Thyroid gland (tissue), 4 donors: Measurements from ENCODE around the gene TBL1XR1. TPM values are rescaled to one million over a fixed set of nuclear protein-coding genes. Genes with fewer than 3 reads are reported as not detected.

Experiments used
- DNase-seq, 2 donors: peaks; one replicate each; pipeline ENCODE4 v3.0.0-alpha.2; 2019
- H3K27ac ChIP-seq, 3 donors: fragments of 200-600 bp; sonication (generic); 1 replicate in 2 of 3; 2 replicates in 1 of 3; pipeline ENCODE4 v1.5.1; 2016 to 2019; ENCODE audit warnings: mild to moderate bottlenecking in 1 of 3, moderate library complexity in 1 of 3
- H3K27me3 ChIP-seq: fragments of 200-600 bp; sonication (generic); one replicate; pipeline ENCODE4 v1.5.1; 2019
- H3K36me3 ChIP-seq, 2 donors: fragments of 200-600 bp; sonication (generic); one replicate each; pipeline ENCODE4 v1.5.1; 2016 to 2019
- H3K4me1 ChIP-seq, 2 donors: fragments of 200-600 bp; sonication (generic); one replicate each; pipeline ENCODE4 v1.5.1; 2017 to 2019
- H3K4me3 ChIP-seq, 3 donors: fragments of 200-600 bp; sonication (generic); replicated peaks in 1 of 3; 1 replicate in 2 of 3; 2 replicates in 1 of 3; pipeline ENCODE4 v1.5.1; 2016; ENCODE audit warnings: mild to moderate bottlenecking in 1 of 3
- H3K9me3 ChIP-seq: fragments of 200-600 bp; sonication (generic); one replicate; pipeline ENCODE4 v1.5.1; 2017
- POLR2A ChIP-seq, 2 donors: fragments of 450-650 bp; IDR thresholded peaks; one replicate each; pipeline ENCODE4 v1.6.1; 2017; ENCODE audit warnings: antibody characterized with exemption in 2 of 2, mild to moderate bottlenecking in 2 of 2, moderate library complexity in 1 of 2
- WGBS, 2 donors: methylation state at CpG; one replicate each; pipeline ENCODE4 v1.1.5; 2017; 5-methylcytosine and 5-hydroxymethylcytosine counted together
- intact Hi-C: fragments of 100-400 bp; cut with DNase I; formaldehyde crosslinking; loops from one replicate; pipeline ENCODE4 v1.15.1; 2023
- total RNA-seq, 4 donors: library from RNA; depleted of rRNA; stranded (reverse); fragments of >200 nt; gene quantifications; one replicate each; pipeline ENCODE4 v1.2.3, GENCODE V29; 2016
- TF ChIP-seq, protein P1 (sequence below), 6 experiments: fragments of 200-600 bp in 3 of 6; fragments of 450-650 bp in 3 of 6; sonication (generic) in 3 of 6; IDR thresholded peaks; one replicate each; pipeline ENCODE4 v1.5.1; 2016 to 2019; ENCODE audit warnings: antibody characterized with exemption in 6 of 6, mild to moderate bottlenecking in 2 of 6, inconsistent platforms in 1 of 6, moderate library complexity in 1 of 6

TBL1XR1 gene
- total RNA-seq, 4 donors from 2014 or later: 164 to 239 (median 195) TPM

DNA sequence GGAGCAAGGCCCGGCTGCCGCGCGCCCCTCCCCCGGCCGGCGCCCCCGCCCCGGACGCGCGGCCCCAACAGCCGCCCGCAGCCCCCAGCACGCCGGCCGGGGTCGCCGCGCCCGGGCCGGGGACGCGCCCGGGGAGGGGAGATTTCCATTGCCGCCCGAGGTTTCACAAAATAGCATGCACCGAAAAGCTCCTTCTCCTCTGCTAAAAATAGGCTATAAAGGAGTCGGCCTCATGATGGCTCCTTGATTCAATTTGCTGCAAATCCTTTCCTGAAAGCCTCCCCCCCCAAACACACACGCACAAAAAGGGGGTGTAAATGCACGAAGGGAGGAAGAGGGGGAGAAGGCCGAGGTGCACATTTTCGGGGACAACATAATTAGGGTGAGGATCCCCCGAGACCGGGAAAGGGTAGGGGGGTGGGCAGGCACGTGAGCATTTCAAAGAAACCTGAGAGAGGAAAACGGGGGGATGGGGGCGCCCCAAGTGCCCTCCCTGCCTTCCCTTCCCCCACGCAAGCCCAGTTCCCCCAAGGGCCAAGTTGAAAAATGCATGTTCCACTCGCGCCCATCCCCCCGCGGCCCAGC is 734 bp downstream of the TBL1XR1 start:
- H3K27ac ChIP-seq: peak overlapping the region; percentile 98 to 99 (median 98)
- DNase-seq: peak; percentile 45 to 60
- peak overlapping the region; percentile 69 to 96 (median 70) for H3K4me3 ChIP-seq
- H3K4me1 ChIP-seq: peaks cover 26 to 32% of the 10 kb centered on the region in 2 donors
- no peaks in the 10 kb centered on the region for H3K27me3 ChIP-seq
- TF ChIP-seq, protein P1, sequence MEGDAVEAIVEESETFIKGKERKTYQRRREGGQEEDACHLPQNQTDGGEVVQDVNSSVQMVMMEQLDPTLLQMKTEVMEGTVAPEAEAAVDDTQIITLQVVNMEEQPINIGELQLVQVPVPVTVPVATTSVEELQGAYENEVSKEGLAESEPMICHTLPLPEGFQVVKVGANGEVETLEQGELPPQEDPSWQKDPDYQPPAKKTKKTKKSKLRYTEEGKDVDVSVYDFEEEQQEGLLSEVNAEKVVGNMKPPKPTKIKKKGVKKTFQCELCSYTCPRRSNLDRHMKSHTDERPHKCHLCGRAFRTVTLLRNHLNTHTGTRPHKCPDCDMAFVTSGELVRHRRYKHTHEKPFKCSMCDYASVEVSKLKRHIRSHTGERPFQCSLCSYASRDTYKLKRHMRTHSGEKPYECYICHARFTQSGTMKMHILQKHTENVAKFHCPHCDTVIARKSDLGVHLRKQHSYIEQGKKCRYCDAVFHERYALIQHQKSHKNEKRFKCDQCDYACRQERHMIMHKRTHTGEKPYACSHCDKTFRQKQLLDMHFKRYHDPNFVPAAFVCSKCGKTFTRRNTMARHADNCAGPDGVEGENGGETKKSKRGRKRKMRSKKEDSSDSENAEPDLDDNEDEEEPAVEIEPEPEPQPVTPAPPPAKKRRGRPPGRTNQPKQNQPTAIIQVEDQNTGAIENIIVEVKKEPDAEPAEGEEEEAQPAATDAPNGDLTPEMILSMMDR (IDR thresholded peaks at IDR 0.05): no peak
- TF ChIP-seq POLR2A (IDR thresholded peaks at IDR 0.05): no peak
- intact Hi-C loops: loop anchor here (5.0 to 10.0 kb wide), 2 partner anchors 142 to 161 kb away; no protein-coding TSS in a partner anchor
- H3K9me3 ChIP-seq: no peaks in the 10 kb centered on the region
- H3K36me3 ChIP-seq: no peaks in the 10 kb centered on the region
- 1 to 2% methylated on average over 14 to 18 of the region's 43 CpGs for WGBS, 2 donors

DNA sequence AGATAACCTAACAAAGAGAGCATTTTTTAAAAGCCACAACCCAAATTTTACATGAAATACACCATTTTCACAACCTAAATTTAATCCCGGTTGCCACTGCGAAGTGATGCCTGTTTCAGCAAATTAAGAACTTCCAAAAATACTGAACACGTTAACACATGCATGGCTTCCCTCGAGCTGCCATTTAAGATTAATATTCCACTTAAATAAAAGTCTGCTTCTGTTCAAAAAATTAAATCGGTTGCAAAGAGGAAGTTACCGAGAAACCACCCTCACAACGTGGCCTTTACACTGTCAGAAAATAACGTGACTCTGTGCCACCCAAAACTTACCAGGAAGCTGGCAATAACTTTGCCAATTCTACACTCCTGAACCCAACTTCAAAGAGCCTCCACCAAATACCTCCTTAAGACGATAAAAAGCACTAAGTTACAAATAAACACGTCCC is 1.2 kb downstream of the TBL1XR1 start:
- no peaks in the 10 kb centered on the region for H3K9me3 ChIP-seq
- intact Hi-C loops: loop anchor here (5.0 to 10.0 kb wide), 2 partner anchors 141 to 161 kb away; no protein-coding TSS in a partner anchor
- 1% methylated on average over 10 of the region's 10 CpGs for WGBS, 2 donors
- DNase-seq: peak in 1 of 2 donors; percentile 13
- H3K4me1 ChIP-seq: peaks cover 28 to 37% of the 10 kb centered on the region in 2 donors
- peak overlapping the region; percentile 98 to 99 (median 98) for H3K27ac ChIP-seq
- TF ChIP-seq, protein P1 (IDR thresholded peaks at IDR 0.05): no peak
- TF ChIP-seq POLR2A (IDR thresholded peaks at IDR 0.05): no peak
- peak overlapping the region; percentile 69 to 96 (median 70) for H3K4me3 ChIP-seq
- no peaks in the 10 kb centered on the region for H3K36me3 ChIP-seq
- H3K27me3 ChIP-seq: no peaks in the 10 kb centered on the region

GRCh38 chr3:177195242-177195991 is 1.9 kb downstream of the TBL1XR1 start:
- intact Hi-C loops: loop anchor here (5.0 to 10.0 kb wide), 2 partner anchors 141 to 162 kb away; no protein-coding TSS in a partner anchor
- peak; percentile 76 to 79 for DNase-seq
- Histone ChIP-seq H3K4me1 (peaks cover 35 to 40% of the 10 kb centered on the region in 2 donors), H3K36me3 (no peaks in the 10 kb centered on the region), H3K27ac (peak overlapping the region; percentile 98 to 99 (median 98)), H3K9me3 (no peaks in the 10 kb centered on the region), H3K27me3 (no peaks in the 10 kb centered on the region), H3K4me3 (peak overlapping the region; percentile 69 to 96 (median 70))
- 1 to 3% methylated on average over 8 of the region's 8 CpGs for WGBS, 2 donors
- TF ChIP-seq, protein P1 (IDR thresholded peaks at IDR 0.05): no peak
- TF ChIP-seq POLR2A (IDR thresholded peaks at IDR 0.05): peak in 1 of 2 donors; percentile 32

- no peak for DNase-seq
- TF ChIP-seq POLR2A (IDR thresholded peaks at IDR 0.05): no peak
- TF ChIP-seq, protein P1 (IDR thresholded peaks at IDR 0.05): no peak
- H3K27ac ChIP-seq: peak overlapping the region; percentile 33 to 99 (median 98)
- no peaks in the 10 kb centered on the region for H3K9me3 ChIP-seq
- intact Hi-C loops: loop anchor here (10.0 kb wide), 1 partner anchor 139 kb away; no protein-coding TSS in a partner anchor
- H3K27me3 ChIP-seq: no peaks in the 10 kb centered on the region
- H3K36me3 ChIP-seq: no peaks in the 10 kb centered on the region
- H3K4me1 ChIP-seq: peaks cover 35 to 39% of the 10 kb centered on the region in 2 donors
- 19 to 30% methylated on average over 1 of the region's 1 CpG for WGBS, 2 donors
- peak overlapping the region in 2 of 3 donors; percentile 14 to 96 for H3K4me3 ChIP-seq
These were observed 3.0 kb downstream of the TBL1XR1 start for GRCh38 chr3:177194299-177194698.
